B cell (primary cell): ENCODE data around the gene GAB4. TPM values are rescaled to one million over a fixed set of nuclear protein-coding genes. Genes with fewer than 3 reads are reported as not detected.

ENCODE experiments used
- ATAC-seq: fragments of 200-7000 bp; cut with Tn5 transposase; one replicate; pipeline ENCODE4 v1.10.0; 2021; ENCODE audit warnings: low read depth, mild to moderate bottlenecking, moderate number of reproducible peaks, moderate library complexity
- CTCF ChIA-PET: fragments of 350-600 bp; sonication (Branson Sonifier 250); formaldehyde crosslinking; loops from one replicate; lab custom pipeline; 2021; ENCODE audit warnings: antibody characterized with exemption, inconsistent platforms; lab: Charles Lee
- POLR2A ChIA-PET: fragments of 350-600 bp; sonication (Branson Sonifier 250); formaldehyde crosslinking; loops from one replicate; lab custom pipeline; 2021; ENCODE audit warnings: antibody characterized with exemption; lab: Charles Lee
- DNase-seq: peaks from one replicate; pipeline ENCODE4 v3.0.0; 2013
- H2AFZ ChIP-seq: 2 replicates; pipeline ENCODE4 v1.6.1; 2012; ENCODE audit warnings: mild to moderate bottlenecking, low read depth, low read length; ENCODE audit not compliant: insufficient read depth, poor library complexity, severe bottlenecking
- H3K27ac ChIP-seq, 2 donors: 1 replicate in 1 of 2; 2 replicates in 1 of 2; pipeline ENCODE4 v1.5.1; 2012 to 2013; ENCODE audit warnings: low read length in 2 of 2, mild to moderate bottlenecking in 2 of 2, moderate library complexity in 1 of 2
- H3K27me3 ChIP-seq, 4 experiments: fragments of 200-600 bp in 1 of 4; sonication (generic) in 1 of 4; replicated peaks in 1 of 4; 1 replicate in 2 of 4; 2 replicates in 2 of 4; pipeline versions ENCODE4 v1.6.1 to v1.7.0; 2013 to 2016; ENCODE audit warnings: low read length in 3 of 4, mild to moderate bottlenecking in 2 of 4, mixed read lengths in 1 of 4, moderate library complexity in 1 of 4; ENCODE audit not compliant: insufficient read depth in 4 of 4, control insufficient read depth in 3 of 4; ENCODE audit errors: control extremely low read depth in 1 of 4
- H3K36me3 ChIP-seq, 2 experiments: replicated peaks in 1 of 2; 1 replicate in 1 of 2; 2 replicates in 1 of 2; pipeline versions ENCODE4 v1.6.1 to v1.7.1; 2013; ENCODE audit warnings: low read length in 1 of 2; ENCODE audit not compliant: insufficient read depth in 2 of 2, control insufficient read depth in 1 of 2; ENCODE audit errors: control extremely low read depth in 1 of 2, extremely low read depth in 1 of 2
- H3K4me1 ChIP-seq, 2 donors: fragments of 200-600 bp in 1 of 2; sonication (generic) in 1 of 2; 1 replicate in 1 of 2; 2 replicates in 1 of 2; pipeline versions ENCODE4 v1.5.1 to v1.6.1; 2013 to 2017; ENCODE audit warnings: low read length in 2 of 2; ENCODE audit not compliant: control insufficient read depth in 2 of 2, insufficient read depth in 2 of 2
- H3K4me2 ChIP-seq: replicated peaks from 2 replicates; pipeline ENCODE3; 2012; ENCODE audit warnings: mild to moderate bottlenecking, low read depth, low read length; ENCODE audit not compliant: poor library complexity, severe bottlenecking
- H3K4me3 ChIP-seq, 5 experiments: fragments of 200-600 bp in 1 of 5; sonication (generic) in 1 of 5; 1 replicate in 3 of 5; 2 replicates in 2 of 5; pipeline versions ENCODE4 v1.5.1 to v1.7.0; 2011 to 2016; ENCODE audit warnings: low read length in 4 of 5, mild to moderate bottlenecking in 4 of 5, low read depth in 2 of 5, control low read depth in 1 of 5, moderate library complexity in 1 of 5; ENCODE audit not compliant: insufficient read depth in 1 of 5; ENCODE audit errors: control extremely low read depth in 1 of 5, extremely low read depth in 1 of 5
- H3K79me2 ChIP-seq: fragments of 200-600 bp; sonication (generic); one replicate; pipeline ENCODE4 v1.6.0; 2016; ENCODE audit warnings: low read length; ENCODE audit not compliant: control insufficient read depth, insufficient read depth
- H3K9ac ChIP-seq: fragments of 200-600 bp; sonication (generic); 2 replicates; pipeline ENCODE4 v1.6.1; 2017; ENCODE audit warnings: mild to moderate bottlenecking, low read length, moderate library complexity
- H3K9me3 ChIP-seq, 3 donors: one replicate each; pipeline versions ENCODE4 v1.6.1 to v1.7.1; 2013; ENCODE audit warnings: low read length in 2 of 3; ENCODE audit not compliant: control insufficient read depth in 2 of 3, insufficient read depth in 1 of 3; ENCODE audit errors: control extremely low read depth in 1 of 3
- H4K20me1 ChIP-seq: 2 replicates; pipeline ENCODE4 v1.6.0; 2012; ENCODE audit warnings: mild to moderate bottlenecking, low read length; ENCODE audit not compliant: insufficient read depth, control insufficient read depth, poor library complexity, severe bottlenecking
- H3K27ac Mint-ChIP-seq: one replicate; pipeline ENCODE4 v1.8.0; 2021; ENCODE audit warnings: mixed read lengths
- H3K27me3 Mint-ChIP-seq: one replicate; pipeline ENCODE4 v1.8.0; 2021; ENCODE audit warnings: mixed read lengths
- H3K4me1 Mint-ChIP-seq: one replicate; pipeline ENCODE4 v1.8.0; 2021; ENCODE audit warnings: mixed read lengths
- H3K4me3 Mint-ChIP-seq: one replicate; pipeline ENCODE4 v1.8.0; 2021; ENCODE audit warnings: mixed read lengths
- H3K9me3 Mint-ChIP-seq: one replicate; pipeline ENCODE4 v1.8.0; 2022; ENCODE audit warnings: mixed read lengths; ENCODE audit not compliant: insufficient read depth
- CTCF ChIP-seq: fragments of 200-600 bp; IDR thresholded peaks from one replicate; pipeline ENCODE4 v1.8.0; 2022; ENCODE audit warnings: antibody characterized with exemption, mild to moderate bottlenecking
- EZH2 ChIP-seq: IDR thresholded peaks from 2 replicates; pipeline ENCODE4 v1.6.1; 2012; ENCODE audit warnings: borderline replicate concordance, low read depth, mild to moderate bottlenecking, moderate library complexity, low read length; ENCODE audit not compliant: insufficient read depth, poor library complexity, severe bottlenecking
- WGBS: methylation state at CpG from one replicate; pipeline ENCODE4 v1.1.5; 2013; ENCODE audit warnings: missing lambda C conversion rate; ENCODE audit not compliant: insufficient coverage; 5-methylcytosine and 5-hydroxymethylcytosine counted together
- intact Hi-C: fragments of 100-400 bp; cut with micrococcal nuclease; formaldehyde crosslinking; loops from one replicate; pipeline ENCODE4 v1.10.0; 2022
- polyA plus RNA-seq: library from polyadenylated mRNA; depleted of rRNA; stranded (reverse); fragments of >200 nt; gene quantifications from 2 replicates; pipeline ENCODE4 v1.2.3, GENCODE V29; 2012
- total RNA-seq, 2 donors: library from RNA; stranded (reverse); fragments of 120-200 nt in 1 of 2; gene quantifications; 1 replicate in 1 of 2; 2 replicates in 1 of 2; pipeline versions ENCODE4 v1.2.3 to v1.2.4, GENCODE V29; 2013 to 2022

GAB4 gene
- total and polyA plus RNA-seq, 2 donors (not counting 1 experiment from before 2014, with no cell fraction given), result not detected

GRCh38 chr22:16972311-16972710 lies 35.7 kb downstream of the GAB4 start:
- Histone ChIP-seq H2AFZ (no peak overlapping the region), H3K9me3 (no peaks in the 10 kb centered on the region), H3K27me3 (peaks cover 0 to 4% (median 0%) of the 10 kb centered on the region in 4 experiments), H3K79me2 (no peaks in the 10 kb centered on the region), H3K36me3 (no peaks in the 10 kb centered on the region), H3K4me2 (no peak overlapping the region), H3K4me3 (no peak overlapping the region), H3K4me1 (no peaks in the 10 kb centered on the region), H4K20me1 (no peaks in the 10 kb centered on the region), H3K27ac (no peak overlapping the region), H3K9ac (no peak overlapping the region)
- DNase-seq (no peak), ATAC-seq (no peak)
- no peaks in the 10 kb centered on the region for H3K4me1 Mint-ChIP-seq
- H3K4me3 Mint-ChIP-seq, result no peak overlapping the region
- POLR2A ChIA-PET, result no interaction called here
- peaks cover 39% of the 10 kb centered on the region for H3K27me3 Mint-ChIP-seq
- CTCF ChIA-PET, result no interaction called here
- intact Hi-C loops, result no loop called here
- WGBS, result 76% methylated on average over 3 of the region's 4 CpGs
- H3K9me3 Mint-ChIP-seq, result no peaks in the 10 kb centered on the region
- H3K27ac Mint-ChIP-seq, result no peak overlapping the region
- TF ChIP-seq EZH2 (no peak), CTCF (no peak)

- H3K9me3 Mint-ChIP-seq, result no peaks in the 10 kb centered on the region
- no peaks in the 10 kb centered on the region for H3K9me3 ChIP-seq
- H3K27ac ChIP-seq, result no peak overlapping the region
- CTCF ChIA-PET, result no interaction called here
- H3K79me2 ChIP-seq, result no peaks in the 10 kb centered on the region
- no peak overlapping the region for H2AFZ ChIP-seq
- no peak overlapping the region for H3K4me2 ChIP-seq
- no peaks in the 10 kb centered on the region for H4K20me1 ChIP-seq
- H3K9ac ChIP-seq, result no peak overlapping the region
- no peak for DNase-seq
- peaks cover 0 to 4% (median 0%) of the 10 kb centered on the region in 4 experiments for H3K27me3 ChIP-seq
- 33% methylated on average over 1 of the region's 4 CpGs for WGBS
- no peak overlapping the region for H3K4me3 ChIP-seq
- no peaks in the 10 kb centered on the region for H3K4me1 Mint-ChIP-seq
- no peaks in the 10 kb centered on the region for H3K36me3 ChIP-seq
- no peak overlapping the region for H3K4me3 Mint-ChIP-seq
- TF ChIP-seq CTCF (no peak), EZH2 (no peak)
- H3K27me3 Mint-ChIP-seq, result peaks cover 30% of the 10 kb centered on the region
- intact Hi-C loops, result no loop called here
- H3K27ac Mint-ChIP-seq, result no peak overlapping the region
- POLR2A ChIA-PET, result no interaction called here
- ATAC-seq, result no peak
- H3K4me1 ChIP-seq, result no peaks in the 10 kb centered on the region
Measured at GRCh38 chr22:16970446-16970845, 37.6 kb downstream of the GAB4 start.
